ENCODE measurements around the gene TTLL3. TPM values are rescaled to one million over a fixed set of nuclear protein-coding genes. Genes with fewer than 3 reads are reported as not detected.

Gene TTLL3
- total and polyA plus RNA-seq, 2 donors (not counting 3 experiments of a cell fraction or from before 2014, with no cell fraction given), result 43.5 to 65.2 TPM

DNA sequence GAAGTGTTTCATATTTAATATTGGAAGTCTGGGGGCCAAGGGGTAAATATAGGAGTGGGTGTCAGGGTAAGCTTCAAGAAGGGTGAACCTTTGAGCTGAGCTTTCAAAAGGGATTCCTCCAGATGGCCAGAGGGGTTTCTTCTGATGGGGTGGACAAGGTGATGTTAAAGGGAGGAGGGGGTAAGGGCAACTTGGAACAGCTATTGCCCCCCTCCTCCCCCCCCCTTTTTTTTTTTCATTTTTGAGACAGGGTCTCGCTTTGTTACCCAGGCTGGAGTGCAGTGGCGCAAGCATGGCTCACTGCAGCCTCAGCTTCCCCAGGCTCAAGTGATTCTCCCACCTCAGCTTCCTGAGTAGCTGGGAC, 2.1 kb upstream of the TTLL3 start:
- Histone ChIP-seq H3K27me3 (ENCODE audit: control insufficient read depth in 2 of 2, insufficient read depth in 2 of 2, low read length in 2 of 2) (no peaks in the 10 kb centered on the region), H3K9me3 (replicated peaks; ENCODE audit: control insufficient read depth, insufficient read depth, low read length) (no peaks in the 10 kb centered on the region), H3K9me1 (replicated peaks; ENCODE audit: control insufficient read depth, extremely low read depth, insufficient read depth, low read length) (no peaks in the 10 kb centered on the region), H3K4me2 (ENCODE audit: insufficient read depth, low read length) (no peak overlapping the region), H3K36me3 (ENCODE audit: control insufficient read depth in 2 of 2, extremely low read depth in 1 of 2, insufficient read depth in 2 of 2, low read length in 2 of 2) (peaks cover 20 to 36% of the 10 kb centered on the region in 2 experiments), H3K79me2 (ENCODE audit: control insufficient read depth, insufficient read depth, low read length) (no peaks in the 10 kb centered on the region), H2AFZ (ENCODE audit: low read depth, low read length) (no peak overlapping the region), H3K9ac (replicated peaks; ENCODE audit: extremely low read depth, insufficient read depth, low read length) (no peak overlapping the region), H3K27ac (ENCODE audit: insufficient read depth, low read depth, low read length) (no peak overlapping the region), H3K4me1 (ENCODE audit: control insufficient read depth, extremely low read depth, insufficient read depth, low read length) (peaks cover 12% of the 10 kb centered on the region), H4K20me1 (replicated peaks; ENCODE audit: control insufficient read depth, extremely low read depth, insufficient read depth, low read length) (no peaks in the 10 kb centered on the region), H3K4me3 (replicated peaks in 1 of 3; ENCODE audit: insufficient read depth in 1 of 3, low read depth in 1 of 3, low read length in 3 of 3) (no peak overlapping the region)
- intact Hi-C loops (cut with micrococcal nuclease) (loop anchor here (10.0 kb wide), 1 partner anchor 303 kb away; no protein-coding TSS in a partner anchor), dilution Hi-C loops (cut with MboI; ENCODE audit: extremely low pct_ligation_motif_present, low sequenced_read_pairs) (no loop called here)
- DNase-seq (ENCODE audit: low read depth, low spot score) (no peak), FAIRE-seq (no peak)
- ChIA-PET POLR2A (interaction anchor here (0.7 kb wide), 1 partner anchor 47 kb away, joined by 4 read pairs; no protein-coding TSS in a partner anchor), CTCF (interaction anchor here (0.8 to 2.8 kb wide), 3 partner anchors 15 to 139 kb away, joined by 3 to 13 read pairs (median 12); partner anchors contain the start of genes ARPC4 and CRELD1)
- no TSS peak for BruUV-seq (replicated peaks)
- TF ChIP-seq POLR2AphosphoS5 (IDR thresholded peaks at IDR 0.05; ENCODE audit: insufficient read depth, low read depth, low read length), result no peak
- TF ChIP-seq EZH2 (IDR thresholded peaks at IDR 0.05; ENCODE audit: borderline replicate concordance, low read depth, low read length, severe bottlenecking), result no peak
- TF ChIP-seq, protein P1, sequence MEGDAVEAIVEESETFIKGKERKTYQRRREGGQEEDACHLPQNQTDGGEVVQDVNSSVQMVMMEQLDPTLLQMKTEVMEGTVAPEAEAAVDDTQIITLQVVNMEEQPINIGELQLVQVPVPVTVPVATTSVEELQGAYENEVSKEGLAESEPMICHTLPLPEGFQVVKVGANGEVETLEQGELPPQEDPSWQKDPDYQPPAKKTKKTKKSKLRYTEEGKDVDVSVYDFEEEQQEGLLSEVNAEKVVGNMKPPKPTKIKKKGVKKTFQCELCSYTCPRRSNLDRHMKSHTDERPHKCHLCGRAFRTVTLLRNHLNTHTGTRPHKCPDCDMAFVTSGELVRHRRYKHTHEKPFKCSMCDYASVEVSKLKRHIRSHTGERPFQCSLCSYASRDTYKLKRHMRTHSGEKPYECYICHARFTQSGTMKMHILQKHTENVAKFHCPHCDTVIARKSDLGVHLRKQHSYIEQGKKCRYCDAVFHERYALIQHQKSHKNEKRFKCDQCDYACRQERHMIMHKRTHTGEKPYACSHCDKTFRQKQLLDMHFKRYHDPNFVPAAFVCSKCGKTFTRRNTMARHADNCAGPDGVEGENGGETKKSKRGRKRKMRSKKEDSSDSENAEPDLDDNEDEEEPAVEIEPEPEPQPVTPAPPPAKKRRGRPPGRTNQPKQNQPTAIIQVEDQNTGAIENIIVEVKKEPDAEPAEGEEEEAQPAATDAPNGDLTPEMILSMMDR (IDR thresholded peaks at IDR 0.05; ENCODE audit: extremely low read depth in 1 of 2, insufficient read depth in 1 of 2, low read depth in 1 of 2, low read length in 2 of 2), result no peak
- TF ChIP-seq MYC (IDR thresholded peaks at IDR 0.05; ENCODE audit: low read depth, low read length), result no peak
- TF ChIP-seq POLR2A (IDR thresholded peaks at IDR 0.05; ENCODE audit: low read depth, low read length), result no peak
- no peak for TF ChIP-seq MAX (IDR thresholded peaks at IDR 0.05; ENCODE audit: insufficient read depth, insufficient read length)
- TF ChIP-seq GATA2 (IDR thresholded peaks at IDR 0.05; ENCODE audit: insufficient read depth, insufficient read length, low read depth, low read length), result no peak
- TF ChIP-seq JUN (IDR thresholded peaks at IDR 0.05; ENCODE audit: borderline replicate concordance, insufficient read depth, insufficient read length, low read depth), result no peak
- TF ChIP-seq FOS (IDR thresholded peaks at IDR 0.05; ENCODE audit: borderline replicate concordance, insufficient read depth, low read length), result no peak

Data from endothelial cell of umbilical vein (primary cell).